Fibroblast of skin of left biceps (primary cell): ENCODE data around the gene RTN4RL1.

Experiments
- DNase-seq, 2 experiments: peaks; one replicate each; pipeline ENCODE4 v3.0.0-alpha.2; 2013; ENCODE audit warnings: low read depth in 2 of 2

Gene RTN4RL1

DNA sequence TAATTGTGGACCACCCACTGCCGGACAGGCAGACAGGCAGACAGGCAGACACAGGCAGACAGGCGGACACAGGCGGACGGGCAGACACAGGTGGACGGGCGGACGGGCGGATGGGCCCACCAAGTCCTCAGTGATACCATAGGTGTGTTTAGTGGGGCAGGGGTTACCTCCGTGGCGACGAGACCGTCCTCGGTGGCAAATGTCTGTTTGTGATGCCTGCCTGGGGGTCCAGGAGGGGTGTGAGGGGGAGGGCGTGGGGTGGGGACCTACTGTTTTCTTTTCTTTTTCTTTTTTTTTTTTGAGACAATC lies 76.7 kb downstream of the RTN4RL1 start:
- no peak for DNase-seq

DNA sequence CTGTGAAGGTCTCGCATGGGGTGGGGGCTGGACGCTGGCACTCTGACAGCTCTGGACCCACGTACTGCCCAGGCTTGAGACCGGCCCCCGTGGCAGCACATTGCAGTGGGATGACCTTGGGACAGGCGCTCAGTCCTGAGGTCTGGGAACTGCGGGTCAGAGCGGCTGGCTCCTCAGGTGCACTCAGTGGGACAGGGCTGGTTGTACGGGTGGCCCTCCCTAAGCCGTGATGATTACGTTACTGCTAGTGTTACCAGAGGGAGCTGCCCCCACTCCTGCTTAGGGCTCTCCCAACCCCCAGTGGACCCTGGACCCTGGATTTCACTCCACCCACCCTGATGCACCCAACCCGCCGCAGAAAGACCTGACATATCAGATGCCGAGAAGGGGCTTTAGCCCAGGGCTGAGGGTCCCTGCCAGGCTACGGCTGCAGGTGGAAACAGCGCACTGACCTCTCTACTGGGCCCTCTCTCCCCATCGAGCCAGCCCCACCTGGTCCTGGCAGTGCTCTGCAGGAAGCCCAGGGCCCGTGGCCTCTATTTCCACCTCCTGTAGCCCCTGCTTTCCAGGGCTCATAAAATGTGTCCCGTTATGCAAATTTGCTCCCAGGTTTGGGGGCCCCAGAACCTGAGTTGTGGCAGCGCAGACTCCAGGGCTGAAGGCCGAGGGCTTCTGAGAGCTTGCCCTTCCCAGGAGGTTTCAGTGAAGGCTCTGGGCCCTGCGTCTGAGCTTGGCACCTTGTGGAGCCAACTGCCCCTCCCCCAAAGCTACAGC lies 77.2 kb downstream of the RTN4RL1 start:
- no peak for DNase-seq

DNA sequence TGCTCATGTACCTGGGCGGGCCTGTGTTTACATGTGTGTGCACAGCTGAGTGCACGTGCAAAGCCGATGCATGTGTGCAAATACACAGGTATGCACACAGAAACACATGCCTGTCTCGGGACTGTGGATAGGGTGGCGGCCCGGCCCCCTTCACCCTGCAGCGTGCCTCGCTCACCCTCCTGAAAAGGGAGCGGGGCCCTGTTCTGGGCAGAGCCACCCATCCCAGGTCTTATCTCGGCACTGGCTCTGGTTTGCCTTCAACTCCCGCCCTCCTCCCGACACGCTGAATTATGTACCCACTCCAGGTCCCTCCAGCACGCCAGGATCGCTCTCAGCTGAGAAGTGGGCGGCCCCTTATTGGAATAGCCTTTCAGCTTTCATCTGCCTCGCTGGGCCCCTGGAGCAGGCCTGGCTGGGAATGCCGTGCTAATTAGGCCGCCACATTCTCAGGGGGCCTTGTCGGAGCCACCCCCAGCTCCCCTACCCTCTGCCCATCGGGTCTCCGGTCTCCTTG lies 77.8 kb downstream of the RTN4RL1 start:
- no peak for DNase-seq

DNA sequence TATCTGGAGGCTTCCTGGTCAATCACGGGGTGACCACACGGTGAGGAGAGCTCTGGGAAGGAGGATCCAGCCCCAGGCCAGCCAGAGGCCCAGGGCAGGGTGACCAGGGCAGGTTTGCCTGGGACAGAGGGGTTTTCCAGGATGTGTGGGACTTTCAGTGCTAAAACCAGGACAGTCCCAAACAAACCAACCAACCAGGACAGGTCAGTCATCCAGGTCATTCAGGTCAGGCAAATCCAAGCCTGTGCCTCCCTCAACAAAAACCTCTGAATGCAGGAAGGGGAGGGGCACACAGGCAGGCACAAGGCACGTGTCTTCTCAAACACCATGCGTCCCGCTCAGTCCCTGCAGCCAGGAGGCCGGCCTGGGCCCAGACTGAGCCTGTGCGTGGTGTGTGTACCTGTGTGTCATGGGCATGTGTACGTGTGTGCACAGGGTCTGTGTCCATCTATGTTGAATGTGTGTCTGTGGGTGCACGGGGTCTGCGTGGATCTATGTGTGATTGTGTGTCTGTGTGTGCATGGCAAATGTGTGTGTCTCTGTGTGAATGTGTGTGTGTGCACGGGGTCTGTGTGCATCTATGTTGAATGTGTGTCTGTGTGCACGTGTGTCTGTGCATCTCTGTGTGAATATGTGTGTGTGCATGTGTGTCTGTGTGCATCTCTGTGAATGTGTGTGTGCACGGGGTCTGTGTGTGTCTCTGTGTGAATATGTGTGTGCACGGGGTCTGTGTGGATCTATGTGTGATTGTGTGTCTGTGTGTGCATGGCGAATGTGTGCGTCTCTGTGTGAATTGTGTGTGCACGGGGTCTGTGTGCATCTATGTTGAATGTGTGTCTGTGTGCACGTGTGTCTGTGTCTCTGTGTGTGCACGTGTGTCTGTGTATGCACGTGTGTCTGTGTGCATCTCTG lies 78.9 kb downstream of the RTN4RL1 start:
- DNase-seq: no peak

DNA sequence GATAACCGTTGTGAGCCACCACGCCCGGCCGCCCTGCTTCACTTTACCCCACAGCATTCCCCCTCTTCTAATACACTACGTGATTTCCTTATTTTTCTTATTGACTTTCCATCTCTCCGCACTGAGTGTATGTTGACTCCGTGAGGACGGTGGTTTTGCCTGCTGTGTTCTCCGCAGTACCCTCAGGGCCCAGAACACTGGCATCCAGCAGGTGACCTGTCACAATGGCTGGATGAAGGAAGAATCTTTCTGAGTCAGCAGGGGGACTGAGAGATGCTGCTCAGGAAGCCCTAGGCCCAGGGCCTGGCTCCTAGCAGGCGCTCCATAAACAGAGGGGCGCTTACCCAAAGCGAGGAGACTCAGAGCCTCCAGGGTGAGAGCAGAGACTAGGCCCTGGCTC lies 79.5 kb downstream of the RTN4RL1 start:
- DNase-seq: no peak

DNA sequence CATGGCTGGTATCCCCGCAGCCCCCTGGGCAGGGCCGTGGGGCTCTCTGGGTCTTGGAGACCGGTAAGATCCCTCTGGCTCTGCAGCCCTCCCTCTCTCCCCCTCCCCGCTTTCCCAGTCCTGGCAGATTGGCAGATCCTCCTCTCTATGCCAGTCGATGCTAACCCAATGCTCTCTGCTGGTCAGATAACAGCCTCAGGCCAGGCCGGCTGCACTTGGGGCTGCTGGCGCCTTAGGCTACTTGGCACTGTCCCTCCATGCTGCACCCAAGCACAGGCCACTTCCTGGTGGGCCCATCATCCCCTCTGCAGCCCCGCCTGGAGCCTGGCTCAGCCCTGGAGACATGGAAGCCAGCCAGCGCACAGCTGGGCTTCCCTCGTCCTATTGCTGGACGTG lies 81.7 kb downstream of the RTN4RL1 start:
- DNase-seq: no peak

DNA sequence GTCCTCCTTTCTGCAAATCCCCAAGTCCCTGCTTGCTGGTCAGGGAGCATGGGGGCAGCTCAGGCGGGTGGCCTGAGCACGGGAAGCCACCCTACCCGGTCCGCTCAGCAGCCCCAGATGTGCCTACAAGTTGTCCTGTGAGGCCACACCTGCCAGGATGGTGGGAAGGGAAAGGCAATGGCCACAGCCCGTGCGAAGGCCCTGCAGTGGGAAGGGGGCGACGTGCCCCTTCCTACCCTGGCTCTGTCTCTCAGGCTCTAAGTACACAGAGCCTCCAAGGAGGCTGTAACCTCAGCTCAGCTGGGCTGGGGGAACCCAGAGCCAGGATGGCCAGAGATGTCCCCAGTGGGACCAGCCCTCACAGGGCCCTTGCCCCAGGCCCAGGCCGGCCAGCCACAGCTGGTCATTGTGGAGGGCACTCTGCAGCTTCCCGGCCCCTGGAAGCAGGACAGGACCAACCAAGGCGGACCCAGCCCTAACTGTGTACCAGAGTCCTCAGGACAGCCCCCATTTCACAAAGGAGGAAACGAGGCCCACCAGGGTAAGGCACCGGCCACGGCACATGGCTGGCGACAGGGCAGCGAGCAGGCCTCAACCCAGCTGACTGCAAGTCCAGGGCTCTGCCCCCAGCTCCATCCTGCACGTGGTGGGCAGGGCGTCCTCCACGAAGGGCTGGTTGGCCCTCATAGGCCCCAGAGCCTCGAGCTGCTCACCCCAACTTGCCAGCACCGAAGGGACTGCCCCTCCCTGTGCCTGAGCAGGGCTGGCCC lies 82.3 kb downstream of the RTN4RL1 start:
- DNase-seq: no peak

DNA sequence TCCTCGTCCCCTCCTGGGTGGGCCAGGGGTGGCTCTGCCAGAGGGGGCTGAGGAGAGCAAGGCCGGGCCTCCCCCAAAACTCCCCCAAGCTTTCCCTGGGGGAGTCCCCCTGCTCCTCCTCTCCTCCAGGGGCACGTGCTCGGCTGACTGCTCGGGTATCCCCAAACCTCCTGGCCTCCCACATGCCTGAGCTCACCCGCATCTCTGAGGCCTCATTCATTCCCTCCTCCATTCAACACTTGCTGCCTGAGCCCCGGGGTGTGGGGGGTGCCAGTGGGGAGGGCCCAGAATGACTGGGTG lies 83.1 kb downstream of the RTN4RL1 start:
- DNase-seq: no peak

DNA sequence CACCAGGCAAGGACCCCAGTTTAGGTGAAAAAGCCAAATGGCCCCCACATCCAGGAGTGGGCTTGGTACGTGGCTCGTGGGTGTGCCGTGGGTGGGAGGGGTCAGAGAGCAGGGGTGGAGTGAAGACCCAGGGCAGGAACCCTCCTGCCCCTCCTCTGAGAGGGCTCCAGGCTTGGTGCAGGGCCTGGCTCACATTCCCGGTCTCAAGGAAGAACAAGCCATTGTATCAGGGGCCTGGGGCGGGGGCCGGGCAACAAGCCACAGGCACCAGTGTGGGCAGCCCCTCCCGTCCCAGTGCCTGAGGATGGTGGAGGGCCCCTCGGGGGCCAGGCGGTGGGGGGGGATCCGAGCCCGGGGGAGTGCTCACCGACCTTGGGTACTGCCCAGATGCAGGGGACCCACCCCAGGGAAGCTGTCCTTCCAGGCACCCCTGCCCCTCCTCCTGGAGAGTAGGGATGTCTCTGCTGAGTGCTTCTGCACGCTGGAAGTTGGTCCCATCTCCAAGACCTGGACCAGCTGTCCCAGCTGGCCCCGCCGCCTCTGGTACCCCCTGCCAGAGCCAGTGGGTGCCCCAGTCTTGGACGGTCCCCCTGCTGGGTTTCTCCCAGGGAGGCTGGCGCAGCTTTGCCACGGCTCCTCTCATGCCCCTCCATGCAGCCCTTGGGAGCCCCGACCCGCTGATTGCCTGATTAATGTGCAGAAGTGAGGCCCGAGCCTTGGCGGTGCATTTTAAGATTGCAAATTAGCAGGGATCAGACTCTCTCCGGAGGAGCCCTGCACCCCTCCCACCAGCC lies 83.7 kb downstream of the RTN4RL1 start:
- no peak for DNase-seq

DNA sequence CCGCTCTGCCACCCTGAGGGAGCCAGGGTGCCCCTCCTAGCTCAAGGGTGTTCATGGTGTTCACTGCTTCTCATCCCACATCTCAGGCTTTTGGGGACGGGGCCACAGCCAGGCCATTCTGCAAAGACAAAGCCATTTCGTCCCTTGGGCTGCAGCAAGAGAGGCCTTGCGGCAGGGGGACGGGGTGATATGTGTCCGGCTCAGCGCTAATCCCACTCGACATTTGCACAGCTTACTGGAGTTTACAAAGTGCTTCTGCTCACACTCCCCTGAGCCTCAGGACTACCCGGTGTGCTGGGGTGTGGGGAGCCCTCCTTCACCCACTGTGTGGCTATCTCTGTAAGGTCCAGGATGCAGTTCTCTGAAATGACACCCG lies 84.3 kb downstream of the RTN4RL1 start:
- no peak for DNase-seq

DNA sequence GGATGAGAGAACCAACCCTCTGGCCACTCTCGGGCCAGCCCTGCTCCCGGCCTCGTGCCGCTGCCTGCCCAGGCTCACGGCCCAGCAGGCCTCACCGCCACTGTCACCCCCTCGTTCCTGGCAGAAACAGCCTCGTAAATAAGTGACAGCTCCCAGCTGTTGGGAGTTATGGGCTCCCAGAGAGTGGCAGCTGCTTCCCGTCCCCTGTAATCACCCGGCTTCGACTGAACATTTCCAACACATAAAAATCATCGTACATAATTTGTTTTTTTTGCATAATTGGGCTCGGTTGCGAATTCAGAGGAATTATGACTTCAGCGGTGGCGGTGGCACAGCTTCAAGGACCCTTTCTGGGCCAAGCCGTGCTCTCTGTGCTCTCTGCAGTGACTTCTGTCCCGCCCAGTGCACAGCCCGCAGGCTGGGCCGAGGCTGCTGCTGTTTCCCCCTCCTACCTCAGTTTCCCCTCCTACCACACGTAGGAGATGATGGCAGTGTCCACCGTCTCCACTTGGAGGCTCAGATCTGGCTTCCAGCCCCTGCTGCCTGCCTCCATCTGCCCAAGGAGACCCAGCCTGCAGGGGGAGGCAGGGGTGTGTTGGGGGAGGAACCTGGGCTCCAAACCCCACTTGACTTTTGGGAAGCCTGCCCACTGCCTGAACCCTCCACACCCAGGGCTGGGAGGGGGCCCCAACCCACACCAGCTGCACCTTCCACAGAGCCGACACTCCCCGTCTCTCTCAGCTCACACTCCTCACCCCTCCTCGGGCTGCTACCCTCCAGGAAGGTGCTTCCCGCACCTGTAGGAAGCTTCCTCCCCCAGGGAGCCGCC lies 84.9 kb downstream of the RTN4RL1 start:
- DNase-seq: no peak

DNA sequence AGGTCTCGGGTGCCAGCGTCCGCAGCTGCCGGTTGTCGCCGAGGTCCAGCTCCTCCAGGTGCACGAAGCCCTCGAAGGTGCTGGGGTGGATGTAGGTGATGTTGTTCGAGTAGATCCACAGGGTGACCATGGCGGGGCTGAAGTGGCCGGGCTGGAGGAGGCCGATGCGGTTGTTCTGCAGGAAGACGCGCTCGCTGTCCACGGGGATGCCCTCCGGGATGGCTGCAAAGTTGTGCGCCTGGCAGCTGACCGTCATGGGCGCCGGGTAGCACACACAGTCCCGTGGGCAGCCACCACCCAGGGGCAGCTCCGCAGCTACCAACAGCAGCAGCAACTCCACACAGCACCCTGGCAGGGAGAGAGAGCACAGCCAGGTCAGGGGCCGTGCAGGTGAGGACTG lies 87.7 kb downstream of the RTN4RL1 start:
- no peak for DNase-seq

DNA sequence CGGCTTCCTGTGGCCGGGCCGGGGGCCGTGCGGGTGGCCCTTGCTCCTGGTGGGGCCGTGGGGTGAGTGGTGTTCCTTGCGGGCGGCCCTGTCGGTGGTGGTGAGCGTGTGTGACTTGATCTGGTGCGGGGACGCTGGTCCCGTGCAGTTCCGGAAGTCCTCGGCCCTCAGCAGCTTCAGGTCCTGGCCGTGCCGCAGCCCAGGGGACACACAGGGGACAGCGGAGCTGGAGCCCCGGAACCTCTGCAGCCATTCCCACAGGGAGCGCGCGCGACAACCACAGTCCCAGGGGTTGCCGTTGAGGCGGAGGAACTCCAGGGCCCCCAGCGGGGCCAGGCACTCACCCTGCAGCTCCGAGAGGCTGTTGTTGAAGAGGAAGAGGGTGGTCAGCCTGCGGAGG lies 88.4 kb downstream of the RTN4RL1 start:
- no peak for DNase-seq

DNA sequence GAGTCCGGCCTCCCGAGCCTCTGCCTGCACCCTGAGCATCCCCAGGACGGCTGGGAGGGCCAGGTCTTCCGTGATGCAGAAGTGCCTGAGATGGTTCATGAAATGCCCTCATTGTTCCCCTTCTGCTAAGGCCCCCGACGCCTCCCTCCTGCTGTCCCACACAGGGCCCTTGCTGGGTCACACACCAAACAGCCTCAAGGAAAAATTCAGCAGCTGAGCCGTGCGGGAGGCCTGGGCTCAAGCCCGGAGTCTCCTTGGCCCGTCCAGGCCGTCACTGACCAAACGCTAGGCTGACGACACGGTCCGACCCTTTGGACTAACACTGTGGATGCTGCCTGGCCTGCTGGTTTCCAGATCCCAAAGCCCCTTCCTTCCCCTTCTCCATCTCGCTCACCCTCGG lies 90.2 kb downstream of the RTN4RL1 start:
- DNase-seq: no peak

DNA sequence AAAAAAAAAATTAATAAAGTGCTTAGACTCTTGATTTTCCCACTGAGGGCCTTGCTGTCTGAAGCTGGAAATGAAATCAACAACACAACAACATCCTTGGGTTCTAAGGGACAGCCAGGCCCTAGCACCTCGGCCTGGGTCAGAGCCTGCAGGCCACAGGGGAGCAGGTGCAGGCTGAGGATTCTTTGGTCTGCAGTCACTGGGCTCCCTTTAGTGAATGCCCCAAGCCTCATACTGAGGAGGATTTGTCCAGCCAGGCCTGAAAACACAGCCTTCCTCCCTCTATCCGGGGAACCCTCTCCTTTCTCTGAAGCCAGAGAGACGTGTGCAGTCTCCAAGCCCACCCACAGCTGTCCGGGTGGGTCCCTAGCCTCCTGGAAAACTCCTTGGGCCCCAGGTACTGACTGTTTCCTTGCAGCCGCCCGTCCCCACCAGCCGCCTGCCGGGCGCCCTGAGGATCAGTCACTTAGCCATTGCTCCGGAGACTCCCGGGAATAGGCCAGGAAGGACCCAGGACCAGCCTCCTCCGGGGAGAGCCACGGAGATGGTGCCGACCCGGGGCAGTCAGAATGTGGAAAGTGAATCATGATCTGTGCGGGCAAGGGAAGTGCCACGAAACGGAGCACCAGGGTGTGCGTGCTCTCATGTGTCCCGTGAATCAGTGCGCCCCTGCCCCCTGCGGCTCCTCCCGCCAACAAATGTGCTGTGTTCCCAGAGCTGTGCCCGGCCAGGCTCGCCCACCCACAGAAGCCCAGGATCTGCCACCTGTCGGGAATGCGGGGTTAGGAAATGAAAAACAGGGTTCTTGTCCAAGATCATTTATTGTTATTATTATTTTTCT lies 91.0 kb downstream of the RTN4RL1 start:
- no peak for DNase-seq

DNA sequence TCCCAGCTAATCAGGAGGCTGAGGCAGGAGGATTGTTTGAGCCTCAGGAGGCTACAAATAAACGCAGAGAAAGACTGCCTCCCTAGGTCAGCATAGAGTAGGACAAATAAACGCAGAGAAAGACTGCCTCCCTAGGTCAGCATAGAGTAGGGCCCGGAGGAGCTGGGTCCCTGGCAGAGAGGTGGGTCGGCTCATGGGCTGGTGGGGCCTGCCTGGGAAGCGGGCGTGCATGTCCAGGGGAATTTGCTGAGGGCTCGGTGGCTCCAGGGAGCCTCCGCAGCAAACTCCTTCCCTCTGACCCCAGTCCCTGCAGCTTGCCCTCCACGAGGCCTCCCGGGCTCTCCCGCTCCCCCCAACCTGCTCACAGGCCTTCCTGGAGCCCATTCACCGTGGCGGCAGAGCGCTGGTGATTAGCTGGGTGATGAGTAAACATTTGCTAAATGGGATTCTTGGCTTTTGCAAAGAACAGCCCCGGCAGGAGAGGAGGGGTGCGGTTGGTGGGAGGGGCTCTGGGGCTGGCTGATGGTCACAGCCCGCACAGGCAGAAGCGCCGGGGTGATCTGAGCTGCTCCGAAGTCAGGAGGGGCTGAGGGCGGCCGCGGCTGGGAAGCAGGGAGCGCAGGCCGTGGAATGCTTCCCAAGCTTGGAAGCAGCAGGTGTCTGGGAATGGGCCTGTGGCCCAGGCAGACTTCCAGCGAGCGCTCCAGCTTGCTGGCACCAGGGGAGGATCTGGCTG lies 93.1 kb downstream of the RTN4RL1 start:
- DNase-seq: no peak

DNA sequence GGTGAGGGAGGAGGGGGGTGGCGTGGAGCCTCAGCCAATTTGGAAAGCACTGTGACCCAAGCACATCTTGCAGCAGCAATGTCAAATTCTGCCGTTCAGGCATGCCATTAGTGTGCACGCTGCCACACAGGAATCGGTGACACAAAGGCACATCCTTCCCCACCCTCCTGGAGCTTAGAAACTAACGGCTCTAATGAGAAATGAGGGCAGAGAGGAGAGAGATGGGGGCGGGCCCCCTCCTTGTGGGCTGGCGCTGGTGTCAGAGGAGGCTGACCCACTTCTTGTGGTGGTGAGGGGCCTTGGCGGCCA lies 94.8 kb downstream of the RTN4RL1 start:
- DNase-seq: no peak

DNA sequence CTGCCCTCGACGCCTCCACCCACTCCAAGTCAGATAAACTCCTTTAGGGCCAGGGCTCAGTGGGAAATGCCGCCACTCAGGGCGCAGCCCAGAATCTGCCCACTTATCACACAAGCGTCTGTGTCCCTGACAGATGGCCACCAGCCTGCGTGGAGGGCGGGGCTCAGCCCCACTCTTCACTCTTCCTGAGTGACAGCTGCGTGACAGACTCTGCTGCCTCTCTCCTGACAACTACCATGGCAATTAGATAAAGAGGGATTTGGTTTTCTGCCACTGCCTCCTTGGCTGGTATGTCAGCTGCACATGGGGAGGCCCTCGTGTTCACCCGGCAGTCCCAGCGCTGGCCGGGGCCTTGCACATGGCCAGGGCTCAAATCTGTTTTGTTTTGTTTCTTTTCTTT lies 96.2 kb downstream of the RTN4RL1 start:
- DNase-seq: no peak

DNA sequence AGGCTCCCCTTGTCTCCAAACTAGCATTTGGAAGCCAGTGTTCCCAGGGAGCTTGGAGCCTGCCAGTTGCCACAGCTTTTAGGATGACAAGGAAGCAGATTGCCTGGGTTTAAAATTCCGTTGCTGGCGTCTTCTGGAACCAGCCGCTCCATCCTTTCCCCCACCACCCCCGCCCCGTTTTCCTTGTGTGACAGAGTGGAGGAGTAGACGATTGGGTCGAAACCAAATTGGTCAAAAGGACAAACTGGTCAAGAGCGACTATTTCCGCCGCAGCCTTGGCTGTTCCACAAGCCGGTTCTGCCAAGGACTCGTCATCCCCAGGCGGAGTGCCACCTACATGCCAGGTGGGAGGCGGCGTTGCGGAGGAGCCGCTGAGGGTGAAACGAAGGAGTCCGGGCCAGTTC lies 104.2 kb downstream of the RTN4RL1 start:
- no peak for DNase-seq
